Measurements from ENCODE around the gene ETNK2. TPM values are rescaled to one million over a fixed set of nuclear protein-coding genes. Genes with fewer than 3 reads are reported as not detected.

ETNK2 gene
- total RNA-seq, 1 donor: 2.6 TPM

DNA sequence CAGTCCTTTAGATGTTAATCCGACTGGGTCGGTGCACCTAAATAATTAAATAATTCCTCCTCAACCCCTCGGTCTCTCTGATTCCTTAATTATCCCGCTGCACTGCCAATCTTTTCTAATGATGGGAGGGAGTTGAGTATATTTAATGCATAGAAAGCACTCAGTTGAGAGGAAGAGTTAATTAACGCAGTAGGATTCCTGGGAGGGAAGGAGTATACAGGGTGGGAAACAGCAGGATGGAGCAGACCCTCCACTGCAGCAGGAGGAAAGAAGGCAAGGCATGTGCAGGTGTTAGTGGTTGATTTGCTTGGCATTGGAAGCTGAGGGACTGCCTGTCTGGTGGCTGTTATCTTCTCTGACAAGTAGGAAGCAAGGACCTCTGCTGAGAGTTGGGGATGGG is 24.2 kb upstream of the ETNK2 start:
- no peak for DNase-seq (ENCODE audit: low read depth)
- TF ChIP-seq, protein P1, sequence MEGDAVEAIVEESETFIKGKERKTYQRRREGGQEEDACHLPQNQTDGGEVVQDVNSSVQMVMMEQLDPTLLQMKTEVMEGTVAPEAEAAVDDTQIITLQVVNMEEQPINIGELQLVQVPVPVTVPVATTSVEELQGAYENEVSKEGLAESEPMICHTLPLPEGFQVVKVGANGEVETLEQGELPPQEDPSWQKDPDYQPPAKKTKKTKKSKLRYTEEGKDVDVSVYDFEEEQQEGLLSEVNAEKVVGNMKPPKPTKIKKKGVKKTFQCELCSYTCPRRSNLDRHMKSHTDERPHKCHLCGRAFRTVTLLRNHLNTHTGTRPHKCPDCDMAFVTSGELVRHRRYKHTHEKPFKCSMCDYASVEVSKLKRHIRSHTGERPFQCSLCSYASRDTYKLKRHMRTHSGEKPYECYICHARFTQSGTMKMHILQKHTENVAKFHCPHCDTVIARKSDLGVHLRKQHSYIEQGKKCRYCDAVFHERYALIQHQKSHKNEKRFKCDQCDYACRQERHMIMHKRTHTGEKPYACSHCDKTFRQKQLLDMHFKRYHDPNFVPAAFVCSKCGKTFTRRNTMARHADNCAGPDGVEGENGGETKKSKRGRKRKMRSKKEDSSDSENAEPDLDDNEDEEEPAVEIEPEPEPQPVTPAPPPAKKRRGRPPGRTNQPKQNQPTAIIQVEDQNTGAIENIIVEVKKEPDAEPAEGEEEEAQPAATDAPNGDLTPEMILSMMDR (IDR thresholded peaks at IDR 0.05; ENCODE audit: insufficient read depth, low read length): no peak

DNA sequence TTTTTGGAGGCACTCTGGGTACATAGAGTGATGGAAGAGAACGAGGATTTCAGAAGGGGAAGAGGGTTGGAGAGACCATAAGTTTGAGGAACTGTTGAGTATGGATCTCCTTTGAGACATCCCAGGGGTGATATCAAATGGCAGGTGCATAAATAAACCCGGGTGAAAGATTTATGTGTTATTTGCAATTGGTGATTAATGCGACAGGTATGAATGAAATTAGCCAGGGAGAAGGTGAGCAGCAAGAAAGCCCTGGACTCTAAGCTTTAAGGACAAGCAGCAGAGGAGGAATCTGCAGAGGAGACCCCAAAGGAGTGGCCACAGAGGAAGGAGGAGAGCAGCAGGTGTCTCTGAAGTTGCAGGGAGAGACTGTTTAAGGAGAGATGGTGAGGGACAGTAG is 23.1 kb upstream of the ETNK2 start:
- TF ChIP-seq, protein P1 (IDR thresholded peaks at IDR 0.05; ENCODE audit: insufficient read depth, low read length): no peak
- H3K4me3 ChIP-seq (ENCODE audit: low read depth, low read length): no peak overlapping the region
- DNase-seq (ENCODE audit: low read depth): no peak

More for the DNA sequence above, 24.2 kb upstream of the ETNK2 start:
- no peak overlapping the region for H3K4me3 ChIP-seq (ENCODE audit: low read depth, low read length)

DNA sequence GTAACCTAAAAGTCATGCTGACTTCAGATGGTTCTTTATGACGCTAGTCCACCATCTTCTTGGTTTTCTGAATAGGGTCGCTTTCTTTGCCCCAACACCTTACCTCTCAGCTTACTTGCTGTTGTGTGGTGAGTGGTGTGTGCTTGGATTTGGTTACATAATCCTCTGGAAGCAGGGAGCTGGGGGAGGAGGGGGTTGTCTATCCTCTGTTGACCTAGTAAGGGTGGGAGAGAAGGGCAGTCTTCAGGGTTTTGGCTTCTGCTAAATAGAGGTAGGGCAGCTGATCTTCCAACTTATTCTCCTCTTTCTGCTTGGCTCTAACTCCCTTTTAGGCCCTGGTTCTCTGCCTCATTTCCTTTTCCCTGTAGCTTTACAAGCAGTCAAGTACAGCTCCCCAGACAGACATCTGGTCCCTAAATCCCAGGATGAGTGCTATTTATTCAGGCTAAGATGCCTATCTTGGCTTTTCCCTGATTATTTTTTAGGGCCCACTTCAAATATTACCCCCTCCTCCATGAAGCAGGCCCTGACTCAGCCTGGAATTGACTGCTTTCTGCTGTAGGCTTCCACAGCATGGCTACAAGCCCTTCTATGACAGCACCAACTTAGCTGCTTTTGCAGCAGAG is 20.7 kb upstream of the ETNK2 start:
- TF ChIP-seq, protein P1 (IDR thresholded peaks at IDR 0.05; ENCODE audit: insufficient read depth, low read length): no peak

GRCh38 chr1:204171751-204172178 is 19.9 kb upstream of the ETNK2 start:
- H3K4me3 ChIP-seq (ENCODE audit: low read depth, low read length): no peak overlapping the region
- peak; percentile 68 for DNase-seq (ENCODE audit: low read depth)
- TF ChIP-seq, protein P1 (IDR thresholded peaks at IDR 0.05; ENCODE audit: insufficient read depth, low read length): no peak

More for the DNA sequence above, 20.7 kb upstream of the ETNK2 start:
- no peak for DNase-seq (ENCODE audit: low read depth)
- H3K4me3 ChIP-seq (ENCODE audit: low read depth, low read length): no peak overlapping the region

DNA sequence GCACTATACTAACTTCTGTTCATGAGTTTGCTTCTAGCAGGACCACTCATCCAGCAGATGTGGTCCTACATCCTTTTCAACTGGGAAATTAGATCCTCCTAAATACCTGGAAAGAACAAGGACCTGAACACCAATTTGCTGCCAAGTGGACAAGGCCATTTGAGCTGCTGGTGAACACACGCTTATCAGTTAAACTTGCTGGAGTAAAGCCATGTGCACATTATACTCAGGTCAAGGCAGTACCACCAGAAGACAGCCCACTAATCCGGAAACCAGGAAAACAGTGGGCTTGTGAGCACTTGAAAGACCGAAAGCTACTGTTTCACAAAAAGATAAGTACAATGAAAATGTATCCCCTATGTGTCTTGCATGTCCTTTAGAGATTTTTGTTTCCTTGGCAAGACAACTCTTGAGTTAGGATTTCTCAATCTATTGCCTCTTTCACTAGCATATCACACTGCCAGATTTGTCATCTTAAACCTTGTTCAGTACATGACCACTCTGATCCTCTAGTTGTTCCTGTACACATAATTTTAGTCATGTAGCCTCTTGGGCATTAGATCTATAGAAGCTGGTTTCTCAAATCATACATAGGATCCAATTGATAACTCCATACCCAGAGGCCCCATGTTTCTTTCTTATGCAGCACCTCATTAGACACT is 18.8 kb upstream of the ETNK2 start:
- TF ChIP-seq, protein P1 (IDR thresholded peaks at IDR 0.05; ENCODE audit: insufficient read depth, low read length): no peak
- no peak for DNase-seq (ENCODE audit: low read depth)
- H3K4me3 ChIP-seq (ENCODE audit: low read depth, low read length): no peak overlapping the region

- TF ChIP-seq, protein P1 (IDR thresholded peaks at IDR 0.05; ENCODE audit: insufficient read depth, low read length): no peak
- no peak for DNase-seq (ENCODE audit: low read depth)
- H3K4me3 ChIP-seq (ENCODE audit: low read depth, low read length): no peak overlapping the region
Observed at GRCh38 chr1:204169858-204170257, 18.0 kb upstream of the ETNK2 start.
